ENCODE results near the gene BICRA. TPM values are rescaled to one million over a fixed set of nuclear protein-coding genes. Genes with fewer than 3 reads are reported as not detected.

The BICRA gene
- total and polyA plus RNA-seq, 4 donors: 0.88 to 17.9 (median 12.3) TPM

DNA sequence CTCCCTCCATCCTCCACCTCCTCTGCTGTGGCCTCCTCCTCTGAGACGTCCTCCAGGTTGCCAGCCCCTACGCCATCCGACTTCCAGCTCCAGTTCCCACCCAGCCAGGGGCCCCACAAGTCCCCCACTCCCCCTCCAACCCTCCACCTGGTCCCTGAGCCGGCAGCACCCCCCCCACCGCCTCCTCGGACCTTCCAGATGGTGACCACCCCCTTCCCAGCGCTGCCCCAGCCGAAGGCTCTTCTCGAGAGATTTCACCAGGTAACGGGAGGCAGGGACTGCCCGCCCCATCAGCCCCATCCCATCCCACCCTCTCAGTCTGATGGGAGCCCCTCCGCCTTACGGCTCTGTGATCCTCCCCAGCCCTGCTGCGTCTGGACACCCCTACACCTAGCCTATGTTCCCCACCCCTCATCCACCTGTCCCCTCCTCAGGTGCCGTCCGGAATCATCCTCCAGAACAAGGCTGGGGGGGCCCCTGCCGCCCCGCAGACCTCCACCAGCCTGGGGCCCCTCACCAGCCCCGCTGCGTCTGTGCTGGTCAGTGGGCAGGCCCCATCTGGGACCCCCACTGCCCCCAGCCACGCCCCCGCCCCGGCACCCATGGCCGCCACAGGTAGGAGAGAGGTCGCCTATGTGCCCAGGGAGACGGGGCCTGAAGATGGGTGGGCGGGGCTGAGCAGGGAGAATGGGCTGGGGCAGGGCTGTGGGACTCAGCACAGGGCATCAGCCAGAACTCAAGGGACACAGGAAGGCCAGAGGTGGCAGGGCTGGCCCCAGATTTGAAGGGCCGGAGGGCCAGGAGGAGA, 85.7 kb downstream of the BICRA start:
- no peak for ATAC-seq (ENCODE audit: low FRiP score)
- Histone ChIP-seq H3K4me1 (ENCODE audit: control insufficient read depth in 1 of 2, insufficient read depth in 2 of 2, low read length in 2 of 2) (no peaks in the 10 kb centered on the region), H3K9me3 (ENCODE audit: control insufficient read depth, low read length) (no peaks in the 10 kb centered on the region), H3K4me3 (ENCODE audit: low read length in 2 of 2) (no peak overlapping the region), H3K36me3 (ENCODE audit: control insufficient read depth in 1 of 2, insufficient read depth in 2 of 2, low read length in 1 of 2) (peaks cover 0 to 5% of the 10 kb centered on the region in 2 donors), H3K27me3 (ENCODE audit: control insufficient read depth in 1 of 2, insufficient read depth in 2 of 2, low read length in 1 of 2) (no peaks in the 10 kb centered on the region), H3K27ac (ENCODE audit: low read depth in 1 of 2, low read length in 2 of 2) (no peak overlapping the region)
- 87 to 88% methylated on average over 25 to 28 of the region's 28 CpGs for WGBS, 2 donors
- DNase-seq: no peak
- intact Hi-C loops (cut with DNase I): loop anchor here (5.0 to 10.0 kb wide), 4 partner anchors 82 to 410 kb away; partner anchors contain the start of gene NAPA (in 1 of the 2)

DNA sequence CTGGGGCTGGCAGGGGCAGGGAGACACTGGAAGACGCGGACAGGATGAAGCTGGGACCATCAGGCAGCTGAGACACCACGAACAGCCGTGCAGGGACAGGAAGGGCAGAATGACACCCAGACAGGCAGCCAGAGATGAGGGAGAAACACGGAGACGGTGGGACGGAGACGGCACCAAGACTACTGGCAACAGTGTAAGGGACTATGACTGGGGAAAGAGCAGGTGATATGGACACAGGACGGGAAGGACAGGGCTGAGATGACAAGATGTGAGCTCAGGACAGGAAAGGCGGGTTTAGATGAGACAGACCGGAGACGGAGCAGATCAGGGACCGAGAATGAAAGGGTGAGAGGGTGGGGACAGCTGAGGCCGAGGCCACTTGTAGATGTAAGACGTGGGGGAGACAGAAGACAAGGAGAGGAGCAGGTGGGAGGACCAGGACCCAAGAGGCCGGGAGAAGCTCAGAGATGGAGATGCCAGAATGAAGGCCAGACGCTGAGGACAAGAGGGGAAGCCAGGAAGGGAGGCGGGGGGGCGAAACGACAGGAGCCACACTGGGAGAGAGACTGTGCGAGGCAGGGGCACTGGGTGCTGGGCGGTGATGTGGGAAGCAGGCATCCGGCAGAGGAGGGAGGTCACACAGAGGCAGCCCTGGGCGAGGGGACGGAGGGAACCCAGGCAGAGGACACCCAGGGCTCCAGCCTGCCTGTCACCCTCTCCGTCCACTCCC, 86.8 kb downstream of the BICRA start:
- intact Hi-C loops (cut with DNase I): loop anchor here (5.0 to 10.0 kb wide), 4 partner anchors 83 to 411 kb away; partner anchors contain the start of gene NAPA (in 1 of the 2)
- Histone ChIP-seq H3K9me3 (ENCODE audit: control insufficient read depth, low read length) (no peaks in the 10 kb centered on the region), H3K27ac (ENCODE audit: low read depth in 1 of 2, low read length in 2 of 2) (no peak overlapping the region), H3K4me1 (ENCODE audit: control insufficient read depth in 1 of 2, insufficient read depth in 2 of 2, low read length in 2 of 2) (no peaks in the 10 kb centered on the region), H3K36me3 (ENCODE audit: control insufficient read depth in 1 of 2, insufficient read depth in 2 of 2, low read length in 1 of 2) (peaks cover 0 to 5% of the 10 kb centered on the region in 2 donors), H3K27me3 (ENCODE audit: control insufficient read depth in 1 of 2, insufficient read depth in 2 of 2, low read length in 1 of 2) (no peaks in the 10 kb centered on the region), H3K4me3 (ENCODE audit: low read length in 2 of 2) (no peak overlapping the region)
- 86 to 88% methylated on average over 25 to 26 of the region's 26 CpGs for WGBS, 2 donors
- DNase-seq (no peak), ATAC-seq (ENCODE audit: low FRiP score) (no peak)

DNA sequence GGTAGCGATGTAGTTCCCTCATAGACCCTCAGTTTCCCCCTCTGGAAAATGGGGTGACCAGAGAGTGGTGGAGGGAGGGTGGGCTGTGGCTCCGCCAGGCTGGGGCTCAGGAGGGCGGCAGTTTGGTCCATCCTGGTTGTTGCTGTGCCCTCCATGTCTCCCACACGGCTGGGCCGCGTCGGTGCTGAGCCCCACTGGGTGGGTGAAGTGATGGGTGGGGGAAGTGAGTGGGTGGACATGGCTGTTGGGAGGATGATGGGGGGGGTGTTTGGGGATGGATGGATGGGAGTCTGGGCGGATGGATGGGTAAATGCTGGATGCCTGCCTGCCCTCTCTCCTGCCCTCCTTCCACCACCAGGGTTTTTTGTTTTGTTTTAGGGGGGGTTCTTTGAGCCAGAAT, 87.7 kb downstream of the BICRA start:
- H3K36me3 ChIP-seq (ENCODE audit: control insufficient read depth in 1 of 2, insufficient read depth in 2 of 2, low read length in 1 of 2): peaks cover 0 to 5% of the 10 kb centered on the region in 2 donors
- H3K4me3 ChIP-seq (ENCODE audit: low read length in 2 of 2): no peak overlapping the region
- no peak overlapping the region for H3K27ac ChIP-seq (ENCODE audit: low read depth in 1 of 2, low read length in 2 of 2)
- ATAC-seq (ENCODE audit: low FRiP score) (no peak), DNase-seq (no peak)
- no peaks in the 10 kb centered on the region for H3K27me3 ChIP-seq (ENCODE audit: control insufficient read depth in 1 of 2, insufficient read depth in 2 of 2, low read length in 1 of 2)
- intact Hi-C loops (cut with DNase I): loop anchor here (5.0 to 10.0 kb wide), 4 partner anchors 84 to 412 kb away; partner anchors contain the start of gene NAPA (in 1 of the 2)
- H3K9me3 ChIP-seq (ENCODE audit: control insufficient read depth, low read length): no peaks in the 10 kb centered on the region
- H3K4me1 ChIP-seq (ENCODE audit: control insufficient read depth in 1 of 2, insufficient read depth in 2 of 2, low read length in 2 of 2): no peaks in the 10 kb centered on the region
- WGBS, 2 donors: 89 to 92% methylated on average over 8 of the region's 8 CpGs

DNA sequence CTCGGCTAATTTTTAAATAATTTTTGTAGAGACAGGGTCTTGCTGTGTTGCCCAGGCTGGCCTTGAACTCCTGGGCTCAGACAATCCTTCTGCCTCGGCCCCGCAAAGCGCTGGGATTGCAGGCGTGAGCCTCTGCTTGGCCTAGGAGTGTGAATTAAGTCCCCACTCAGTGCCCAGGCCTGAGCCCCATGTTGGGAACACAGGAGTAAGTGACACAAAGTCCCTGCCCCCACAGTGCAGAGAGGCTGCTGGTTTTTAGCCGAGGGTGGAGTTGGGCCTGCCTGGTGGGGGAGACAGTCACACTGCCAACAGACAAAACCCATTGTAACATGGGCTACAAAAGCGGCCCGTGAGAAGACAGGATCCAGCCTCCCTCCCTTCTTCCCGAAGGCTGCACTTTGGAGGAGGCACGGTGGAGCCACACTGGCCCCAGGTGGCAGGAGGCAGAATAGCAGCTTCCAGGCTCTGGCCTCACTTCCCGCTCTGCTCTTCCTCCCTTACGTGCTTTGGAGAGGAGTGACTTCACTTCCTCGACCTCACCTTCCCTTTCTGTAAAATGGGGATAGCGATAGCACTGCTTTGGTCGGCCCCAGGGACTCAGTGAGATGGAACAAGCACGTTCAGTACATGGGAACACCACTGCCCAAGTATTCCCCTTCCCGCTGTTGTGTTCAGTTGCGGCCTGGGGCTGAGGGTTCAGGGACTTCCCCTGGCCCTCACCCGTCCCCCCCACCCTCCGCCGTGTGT, 89.1 kb downstream of the BICRA start:
- 40 to 44% methylated on average over 20 to 21 of the region's 21 CpGs for WGBS, 2 donors
- Histone ChIP-seq H3K4me1 (ENCODE audit: control insufficient read depth in 1 of 2, insufficient read depth in 2 of 2, low read length in 2 of 2) (no peaks in the 10 kb centered on the region), H3K36me3 (ENCODE audit: control insufficient read depth in 1 of 2, insufficient read depth in 2 of 2, low read length in 1 of 2) (peaks cover 2 to 7% of the 10 kb centered on the region in 2 donors), H3K27me3 (ENCODE audit: control insufficient read depth in 1 of 2, insufficient read depth in 2 of 2, low read length in 1 of 2) (no peaks in the 10 kb centered on the region), H3K27ac (ENCODE audit: low read depth in 1 of 2, low read length in 2 of 2) (no peak overlapping the region), H3K4me3 (ENCODE audit: low read length in 2 of 2) (no peak overlapping the region), H3K9me3 (ENCODE audit: control insufficient read depth, low read length) (no peaks in the 10 kb centered on the region)
- DNase-seq (peak; percentile 80 to 88), ATAC-seq (ENCODE audit: low FRiP score) (peak; percentile 88)
- intact Hi-C loops (cut with DNase I): loop anchor here (1.0 to 10.0 kb wide), 5 partner anchors 86 to 413 kb away; partner anchors contain the start of gene NAPA (in 1 of the 2)

DNA sequence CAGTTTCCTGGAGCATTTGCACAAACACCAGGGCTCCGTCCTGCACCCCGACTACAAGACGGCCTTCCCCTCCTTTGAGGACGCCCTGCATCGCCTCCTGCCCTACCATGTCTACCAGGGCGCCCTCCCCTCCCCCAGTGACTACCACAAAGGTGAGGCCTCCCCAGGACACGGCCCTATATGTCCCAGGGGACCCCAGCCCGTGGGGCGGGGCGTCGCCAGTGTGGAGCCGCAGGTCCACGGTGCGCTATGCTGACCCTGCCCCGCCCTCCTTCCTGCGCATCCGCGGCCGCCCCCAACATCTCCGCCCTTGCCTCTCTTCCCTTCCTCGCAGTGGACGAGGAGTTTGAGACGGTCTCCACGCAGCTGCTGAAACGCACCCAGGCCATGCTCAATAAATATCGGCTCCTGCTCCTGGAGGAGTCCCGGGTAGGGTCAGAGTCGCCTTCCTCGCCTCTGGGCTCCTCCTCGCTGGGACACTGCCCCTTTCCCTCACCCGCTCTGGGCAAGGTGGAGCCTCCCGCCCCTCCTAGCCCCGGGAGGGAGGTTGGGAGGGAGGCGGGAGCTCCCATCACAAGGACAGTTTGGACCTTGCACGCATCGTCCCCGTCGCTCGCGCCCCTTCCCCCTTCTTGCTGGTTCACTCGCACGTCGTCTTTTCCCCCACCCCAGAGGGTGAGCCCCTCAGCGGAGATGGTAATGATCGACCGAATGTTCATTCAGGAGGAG, 89.9 kb downstream of the BICRA start:
- ATAC-seq (ENCODE audit: low FRiP score): peak; percentile 11
- intact Hi-C loops (cut with DNase I): loop anchor here (1.0 to 10.0 kb wide), 5 partner anchors 86 to 414 kb away; partner anchors contain the start of gene NAPA (in 1 of the 2)

DNA sequence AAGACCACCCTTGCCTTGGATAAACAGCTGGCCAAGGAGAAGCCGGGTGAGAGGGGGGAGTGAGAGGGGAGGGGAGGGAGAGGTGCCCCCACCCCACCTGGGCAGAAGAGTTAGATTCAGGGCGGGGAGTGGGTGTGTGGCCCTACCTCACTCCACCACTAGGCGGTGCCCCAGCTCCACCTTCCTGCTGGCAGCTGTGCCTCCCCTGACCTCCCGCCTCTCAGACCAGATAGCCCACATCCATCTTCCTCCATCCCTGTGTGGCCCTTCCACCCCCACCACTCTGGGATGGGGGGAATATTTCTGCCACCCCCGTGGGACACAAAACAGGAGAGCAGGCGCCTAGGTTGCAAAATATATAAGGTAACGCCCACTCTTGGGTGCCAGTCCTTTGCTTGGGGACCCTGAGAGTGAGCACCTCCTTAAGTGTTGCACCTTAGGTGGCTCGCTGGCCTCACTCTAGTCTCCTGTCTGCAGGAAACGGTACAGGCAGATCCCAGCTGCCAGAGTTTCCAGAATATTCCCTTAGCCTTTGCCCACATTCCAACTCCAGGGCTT, 90.5 kb downstream of the BICRA start:
- DNase-seq: peak in 1 of 2 donors; percentile 84
- H3K27ac ChIP-seq (ENCODE audit: low read depth in 1 of 2, low read length in 2 of 2): no peak overlapping the region
- intact Hi-C loops (cut with DNase I): loop anchor here (5.0 to 10.0 kb wide), 4 partner anchors 87 to 415 kb away; partner anchors contain the start of gene NAPA (in 1 of the 2)
- H3K4me1 ChIP-seq (ENCODE audit: control insufficient read depth in 1 of 2, insufficient read depth in 2 of 2, low read length in 2 of 2): no peaks in the 10 kb centered on the region
- WGBS, 2 donors: 59 to 63% methylated on average over 9 of the region's 9 CpGs
- H3K4me3 ChIP-seq (ENCODE audit: low read length in 2 of 2): no peak overlapping the region
- no peak for ATAC-seq (ENCODE audit: low FRiP score)
- no peaks in the 10 kb centered on the region for H3K9me3 ChIP-seq (ENCODE audit: control insufficient read depth, low read length)
- H3K27me3 ChIP-seq (ENCODE audit: control insufficient read depth in 1 of 2, insufficient read depth in 2 of 2, low read length in 1 of 2): no peaks in the 10 kb centered on the region
- peaks cover 2 to 7% of the 10 kb centered on the region in 2 donors for H3K36me3 ChIP-seq (ENCODE audit: control insufficient read depth in 1 of 2, insufficient read depth in 2 of 2, low read length in 1 of 2)

More for the DNA sequence above, 89.9 kb downstream of the BICRA start:
- Histone ChIP-seq H3K4me3 (ENCODE audit: low read length in 2 of 2) (no peak overlapping the region), H3K9me3 (ENCODE audit: control insufficient read depth, low read length) (no peaks in the 10 kb centered on the region), H3K27me3 (ENCODE audit: control insufficient read depth in 1 of 2, insufficient read depth in 2 of 2, low read length in 1 of 2) (no peaks in the 10 kb centered on the region), H3K27ac (ENCODE audit: low read depth in 1 of 2, low read length in 2 of 2) (no peak overlapping the region), H3K4me1 (ENCODE audit: control insufficient read depth in 1 of 2, insufficient read depth in 2 of 2, low read length in 2 of 2) (no peaks in the 10 kb centered on the region), H3K36me3 (ENCODE audit: control insufficient read depth in 1 of 2, insufficient read depth in 2 of 2, low read length in 1 of 2) (peaks cover 2 to 7% of the 10 kb centered on the region in 2 donors)
- WGBS, 2 donors: 87 to 89% methylated on average over 44 to 46 of the region's 46 CpGs
- no peak for DNase-seq

DNA sequence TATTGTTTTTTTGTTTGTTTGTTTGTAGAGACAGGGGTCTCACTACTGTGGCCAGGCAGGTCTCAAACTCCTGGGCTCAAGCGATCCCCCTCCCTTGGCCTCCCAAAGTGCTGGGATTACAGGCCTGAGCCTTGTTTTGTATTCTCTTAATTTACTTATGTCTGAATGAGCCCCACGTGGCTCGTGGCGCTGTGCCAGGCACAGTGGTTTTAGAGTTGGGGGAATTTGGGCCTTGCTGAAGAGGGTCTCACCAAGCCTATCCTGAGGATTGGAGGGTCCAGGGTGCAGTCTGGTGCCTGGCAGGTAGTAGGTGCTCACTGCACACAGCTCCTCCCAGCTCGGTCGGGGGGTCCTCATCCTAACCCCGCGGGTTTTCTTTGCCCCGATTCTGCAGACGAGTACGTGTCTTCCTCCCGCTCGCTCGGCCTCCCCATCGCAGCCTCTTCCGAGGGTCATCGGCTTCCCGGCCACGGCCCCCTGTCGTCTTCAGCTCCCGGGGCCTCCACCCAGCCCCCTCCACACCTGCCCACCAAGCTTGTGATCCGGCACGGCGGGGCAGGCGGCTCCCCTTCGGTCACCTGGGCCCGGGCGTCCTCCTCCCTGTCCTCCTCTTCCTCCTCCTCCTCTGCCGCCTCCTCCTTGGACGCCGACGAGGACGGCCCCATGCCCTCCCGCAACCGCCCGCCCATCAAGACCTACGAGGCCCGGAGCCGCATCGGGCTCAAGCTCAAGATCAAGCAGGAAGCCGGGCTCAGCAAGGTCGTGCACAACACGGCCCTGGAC, 92.2 kb downstream of the BICRA start:
- Histone ChIP-seq H3K36me3 (ENCODE audit: control insufficient read depth in 1 of 2, insufficient read depth in 2 of 2, low read length in 1 of 2) (peaks cover 2 to 7% of the 10 kb centered on the region in 2 donors), H3K4me3 (ENCODE audit: low read length in 2 of 2) (no peak overlapping the region), H3K4me1 (ENCODE audit: control insufficient read depth in 1 of 2, insufficient read depth in 2 of 2, low read length in 2 of 2) (no peaks in the 10 kb centered on the region), H3K9me3 (ENCODE audit: control insufficient read depth, low read length) (no peaks in the 10 kb centered on the region), H3K27ac (ENCODE audit: low read depth in 1 of 2, low read length in 2 of 2) (no peak overlapping the region), H3K27me3 (ENCODE audit: control insufficient read depth in 1 of 2, insufficient read depth in 2 of 2, low read length in 1 of 2) (no peaks in the 10 kb centered on the region)
- intact Hi-C loops (cut with DNase I): no loop called here
- WGBS, 2 donors: 90 to 91% methylated on average over 42 to 43 of the region's 43 CpGs
- DNase-seq (no peak), ATAC-seq (ENCODE audit: low FRiP score) (no peak)
